Globus pallidus (tissue), 1 donor: ENCODE results near the gene FOXI1.

Experiments
- DNase-seq: peaks from one replicate; pipeline ENCODE4 v3.0.0-alpha.2; 2015; ENCODE audit warnings: low spot score

FOXI1 gene

GRCh38 chr5:170105642-170106611 lies at the start of gene FOXI1:
Gene FOXI1 (plus strand): TSS chr5:170105897. CDS start chr5:170105958, 61 bp downstream.
- DNase-seq: no peak

- DNase-seq: no peak
Observed at GRCh38 chr5:170056561-170057267, 49.0 kb upstream of the FOXI1 start.

GRCh38 chr5:170057311-170057710 lies 48.4 kb upstream of the FOXI1 start:
- DNase-seq: no peak

- no peak for DNase-seq
Observed at GRCh38 chr5:170059221-170059620, 46.5 kb upstream of the FOXI1 start.

- DNase-seq: no peak
Observed at GRCh38 chr5:170067152-170067551, 38.5 kb upstream of the FOXI1 start.

- no peak for DNase-seq
Observed at GRCh38 chr5:170067574-170068170, 38.0 kb upstream of the FOXI1 start.

GRCh38 chr5:170069512-170069911 lies 36.2 kb upstream of the FOXI1 start:
- DNase-seq: no peak

- peak; percentile 26 for DNase-seq
Observed at GRCh38 chr5:170070556-170071412, 34.9 kb upstream of the FOXI1 start.

- no peak for DNase-seq
Observed at GRCh38 chr5:170071748-170072147, 33.9 kb upstream of the FOXI1 start.

- DNase-seq: no peak
Observed at GRCh38 chr5:170075696-170076095, 30.0 kb upstream of the FOXI1 start.

GRCh38 chr5:170076211-170076610 lies 29.5 kb upstream of the FOXI1 start:
- no peak for DNase-seq

- DNase-seq: no peak
Observed at GRCh38 chr5:170076739-170077138, 29.0 kb upstream of the FOXI1 start.

- no peak for DNase-seq
Observed at GRCh38 chr5:170077526-170077925, 28.2 kb upstream of the FOXI1 start.

- DNase-seq: no peak
Observed at GRCh38 chr5:170078458-170078857, 27.2 kb upstream of the FOXI1 start.

GRCh38 chr5:170078931-170079330 lies 26.8 kb upstream of the FOXI1 start:
- DNase-seq: no peak

- DNase-seq: no peak
Observed at GRCh38 chr5:170080217-170080616, 25.5 kb upstream of the FOXI1 start.

- no peak for DNase-seq
Observed at GRCh38 chr5:170080786-170081445, 24.8 kb upstream of the FOXI1 start.

GRCh38 chr5:170081616-170082015 lies 24.1 kb upstream of the FOXI1 start:
- DNase-seq: no peak

- DNase-seq: no peak
Observed at GRCh38 chr5:170082701-170083100, 23.0 kb upstream of the FOXI1 start.

- DNase-seq: no peak
Observed at GRCh38 chr5:170087168-170087817, 18.4 kb upstream of the FOXI1 start.
